ES-I3 (cell line): Measurements from ENCODE around the gene ZBTB44.
"Not testable (repeated sequence)": the region's sequence is repeated elsewhere in the genome, so short reads cannot be mapped to it uniquely, and the experiment has no call there.

Source experiments
- H3K36me3 ChIP-seq: 2 replicates; pipeline ENCODE4 v1.6.1; 2013; ENCODE audit warnings: mild to moderate bottlenecking, low read length, control low read depth, moderate library complexity; ENCODE audit not compliant: insufficient read depth
- H3K4me1 ChIP-seq: 2 replicates; pipeline ENCODE4 v1.6.1; 2013; ENCODE audit warnings: mild to moderate bottlenecking, control low read depth, low read length; ENCODE audit not compliant: insufficient read depth
- H3K9ac ChIP-seq: 2 replicates; pipeline ENCODE4 v1.6.1; 2013; ENCODE audit warnings: low read depth, mild to moderate bottlenecking, low read length, moderate library complexity
- H3K9me3 ChIP-seq: 2 replicates; pipeline ENCODE4 v1.6.1; 2013; ENCODE audit warnings: mild to moderate bottlenecking, low read length, moderate library complexity; ENCODE audit not compliant: control insufficient read depth, insufficient read depth

The ZBTB44 gene

GRCh38 chr11:130249929-130250328 is 64.8 kb downstream of the ZBTB44 start:
- H3K9ac ChIP-seq, H3K36me3 ChIP-seq, H3K9me3 ChIP-seq, H3K4me1 ChIP-seq: not testable (repeated sequence)

- H3K4me1 ChIP-seq = no peaks in the 10 kb centered on the region
- no peak overlapping the region for H3K9ac ChIP-seq
- H3K9me3 ChIP-seq = no peaks in the 10 kb centered on the region; the same call in 1 of the 2 replicates
- peaks cover 4% of the 10 kb centered on the region; the same call in 1 of the 2 replicates for H3K36me3 ChIP-seq
Measured at GRCh38 chr11:130249371-130249770, 65.3 kb downstream of the ZBTB44 start.

GRCh38 chr11:130247319-130247718 is 67.4 kb downstream of the ZBTB44 start:
- Histone ChIP-seq H3K9me3 (no peaks in the 10 kb centered on the region; the same call in 1 of the 2 replicates), H3K4me1 (no peaks in the 10 kb centered on the region), H3K9ac (no peak overlapping the region), H3K36me3 (peaks cover 4% of the 10 kb centered on the region; the same call in 1 of the 2 replicates)

GRCh38 chr11:130246738-130247137 is 68.0 kb downstream of the ZBTB44 start:
- no peak overlapping the region for H3K9ac ChIP-seq
- peaks cover 4% of the 10 kb centered on the region; the same call in 1 of the 2 replicates for H3K36me3 ChIP-seq
- no peaks in the 10 kb centered on the region for H3K4me1 ChIP-seq
- no peaks in the 10 kb centered on the region; the same call in 1 of the 2 replicates for H3K9me3 ChIP-seq

- no peak overlapping the region for H3K9ac ChIP-seq
- no peaks in the 10 kb centered on the region for H3K9me3 ChIP-seq
- no peaks in the 10 kb centered on the region for H3K4me1 ChIP-seq
- peaks cover 4% of the 10 kb centered on the region; the same call in 1 of the 2 replicates for H3K36me3 ChIP-seq
Measured at GRCh38 chr11:130246270-130246669, 68.4 kb downstream of the ZBTB44 start.

GRCh38 chr11:130245375-130245774 is 69.3 kb downstream of the ZBTB44 start:
- not testable (repeated sequence) for H3K9ac ChIP-seq, H3K4me1 ChIP-seq, H3K9me3 ChIP-seq

GRCh38 chr11:130244848-130245247 is 69.9 kb downstream of the ZBTB44 start:
- Histone ChIP-seq H3K4me1 (no peaks in the 10 kb centered on the region), H3K9me3 (no peaks in the 10 kb centered on the region), H3K36me3 (peaks cover 4% of the 10 kb centered on the region; the same call in 1 of the 2 replicates), H3K9ac (no peak overlapping the region)

More at GRCh38 chr11:130245375-130245774, 69.3 kb downstream of the ZBTB44 start:
- not testable (repeated sequence) for H3K36me3 ChIP-seq

- Histone ChIP-seq H3K36me3 (peaks cover 4% of the 10 kb centered on the region; the same call in 1 of the 2 replicates), H3K4me1 (no peaks in the 10 kb centered on the region), H3K9me3 (no peaks in the 10 kb centered on the region), H3K9ac (no peak overlapping the region)
Measured at GRCh38 chr11:130243816-130244215, 70.9 kb downstream of the ZBTB44 start.

GRCh38 chr11:130241713-130242112 is 73.0 kb downstream of the ZBTB44 start:
- no peak overlapping the region for H3K9ac ChIP-seq
- no peaks in the 10 kb centered on the region for H3K9me3 ChIP-seq
- H3K4me1 ChIP-seq = no peaks in the 10 kb centered on the region
- no peaks in the 10 kb centered on the region; the same call in 1 of the 2 replicates for H3K36me3 ChIP-seq

GRCh38 chr11:130237282-130238006 is 77.3 kb downstream of the ZBTB44 start:
- Histone ChIP-seq H3K4me1 (no peaks in the 10 kb centered on the region), H3K9me3 (no peaks in the 10 kb centered on the region), H3K9ac (no peak overlapping the region), H3K36me3 (no peaks in the 10 kb centered on the region)

GRCh38 chr11:130234315-130234714 is 80.4 kb downstream of the ZBTB44 start:
- no peaks in the 10 kb centered on the region for H3K4me1 ChIP-seq
- no peak overlapping the region for H3K9ac ChIP-seq

GRCh38 chr11:130233888-130234287 is 80.8 kb downstream of the ZBTB44 start:
- not testable (repeated sequence) for H3K9ac ChIP-seq, H3K36me3 ChIP-seq, H3K9me3 ChIP-seq, H3K4me1 ChIP-seq

More at GRCh38 chr11:130234315-130234714, 80.4 kb downstream of the ZBTB44 start:
- H3K36me3 ChIP-seq = no peaks in the 10 kb centered on the region
- no peaks in the 10 kb centered on the region for H3K9me3 ChIP-seq

GRCh38 chr11:130233486-130233885 is 81.2 kb downstream of the ZBTB44 start:
- not testable (repeated sequence) for H3K4me1 ChIP-seq, H3K9ac ChIP-seq, H3K9me3 ChIP-seq, H3K36me3 ChIP-seq

- no peaks in the 10 kb centered on the region for H3K36me3 ChIP-seq
- H3K9ac ChIP-seq = no peak overlapping the region
- no peaks in the 10 kb centered on the region for H3K4me1 ChIP-seq
- H3K9me3 ChIP-seq = no peaks in the 10 kb centered on the region
Measured at GRCh38 chr11:130227373-130227772, 87.3 kb downstream of the ZBTB44 start.

GRCh38 chr11:130223291-130223971 is 91.3 kb downstream of the ZBTB44 start:
- Histone ChIP-seq H3K9ac (no peak overlapping the region), H3K4me1 (no peaks in the 10 kb centered on the region), H3K36me3 (no peaks in the 10 kb centered on the region), H3K9me3 (no peaks in the 10 kb centered on the region)
